Measurements from ENCODE around the gene STAC2.

DNA sequence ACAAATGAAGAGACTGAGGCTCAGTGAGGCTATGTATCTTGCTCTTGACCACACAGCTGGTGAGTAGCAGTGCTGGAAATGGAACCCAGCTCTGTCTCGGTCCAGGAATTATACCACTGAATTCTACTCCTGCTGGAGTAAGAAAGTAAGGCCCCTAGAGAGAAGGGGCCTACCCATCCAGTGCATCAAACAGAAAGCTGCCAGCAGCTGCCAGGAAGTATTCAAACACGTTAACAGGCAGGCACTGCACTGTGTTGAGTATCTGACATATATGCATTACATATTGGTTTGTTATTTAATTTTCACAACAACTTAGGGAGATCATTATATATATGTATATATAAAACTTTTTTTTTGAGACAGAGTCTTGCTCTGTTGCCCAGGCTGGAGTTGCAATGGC lies 63.8 kb downstream of the STAC2 start:
- TF ChIP-seq CTCF (IDR thresholded peaks at IDR 0.05) (no peak), POLR2A (IDR thresholded peaks at IDR 0.05) (no peak)

Data from body of pancreas (tissue), 4 donors.